Activated CD4-positive, alpha-beta T cell treated with anti-CD3 and anti-CD28 coated beads for 36 hours (primary cell): ENCODE results near the gene CDK3. TPM values are rescaled to one million over a fixed set of nuclear protein-coding genes. Genes with fewer than 3 reads are reported as not detected.

ENCODE experiments used
- ATAC-seq: fragments of 200-7000 bp; cut with Tn5 transposase; one replicate; pipeline ENCODE4 v1.10.0; 2021; ENCODE audit warnings: mild to moderate bottlenecking, moderate library complexity
- CTCF ChIA-PET: fragments of 350-600 bp; sonication (Branson Sonifier 250); formaldehyde crosslinking; loops from one replicate; lab custom pipeline; 2021; ENCODE audit warnings: antibody characterized with exemption; lab: Charles Lee
- POLR2A ChIA-PET: fragments of 350-600 bp; sonication (Branson Sonifier 250); formaldehyde crosslinking; loops from one replicate; lab custom pipeline; 2021; ENCODE audit warnings: antibody characterized with exemption, inconsistent platforms; lab: Charles Lee
- DNase-seq: peaks from one replicate; pipeline ENCODE4 v3.0.0-alpha.2; 2020
- H3K27ac Mint-ChIP-seq: one replicate; pipeline ENCODE4 v1.8.0; 2021; ENCODE audit warnings: mixed read lengths
- H3K27me3 Mint-ChIP-seq: one replicate; pipeline ENCODE4 v1.8.0; 2021; ENCODE audit warnings: mixed read lengths
- H3K36me3 Mint-ChIP-seq: one replicate; pipeline ENCODE4 v1.8.0; 2021; ENCODE audit warnings: low read depth, mixed read lengths
- H3K4me1 Mint-ChIP-seq: one replicate; pipeline ENCODE4 v1.8.0; 2021; ENCODE audit warnings: mixed read lengths
- H3K4me3 Mint-ChIP-seq: one replicate; pipeline ENCODE4 v1.8.0; 2021; ENCODE audit warnings: mild to moderate bottlenecking, moderate library complexity, mixed read lengths
- H3K9me3 Mint-ChIP-seq: one replicate; pipeline ENCODE4 v1.8.0; 2021; ENCODE audit warnings: low read depth, mixed read lengths
- intact Hi-C, 2 experiments: fragments of 100-400 bp; cut with DNase I in 1 of 2; cut with micrococcal nuclease in 1 of 2; formaldehyde crosslinking; loops; one replicate each; pipeline versions ENCODE4 v1.14.2 to v1.15.1; 2022 to 2024; cut with DNase I, micrococcal nuclease
- total RNA-seq, 2 experiments: library from RNA; stranded (reverse); gene quantifications; one replicate each; pipeline ENCODE4 v1.2.3, GENCODE V29; 2021

CDK3 gene
- total RNA-seq, 2 experiments from 2014 or later = 5.6 to 6.0 TPM

- Mint-ChIP-seq H3K4me3 (no peak overlapping the region), H3K9me3 (no peaks in the 10 kb centered on the region), H3K4me1 (peaks cover 14% of the 10 kb centered on the region), H3K27me3 (no peaks in the 10 kb centered on the region), H3K27ac (no peak overlapping the region), H3K36me3 (no peaks in the 10 kb centered on the region)
- POLR2A ChIA-PET = no interaction called here
- no peak for ATAC-seq
- DNase-seq = no peak
- CTCF ChIA-PET = interaction anchor here (2.8 to 11.1 kb wide), 2 partner anchors 11 to 18 kb away, joined by 10 to 139 read pairs; no protein-coding TSS in a partner anchor
- intact Hi-C loops = no loop called here
These were observed 5.8 kb upstream of the CDK3 start for GRCh38 chr17:75994802-75995370.

GRCh38 chr17:75995385-75995925 is 5.2 kb upstream of the CDK3 start:
- ATAC-seq (no peak), DNase-seq (no peak)
- Mint-ChIP-seq H3K4me3 (no peak overlapping the region), H3K27me3 (no peaks in the 10 kb centered on the region), H3K9me3 (no peaks in the 10 kb centered on the region), H3K27ac (no peak overlapping the region), H3K36me3 (no peaks in the 10 kb centered on the region), H3K4me1 (peaks cover 14% of the 10 kb centered on the region)
- CTCF ChIA-PET = interaction anchor here (2.8 to 11.1 kb wide), 2 partner anchors 10 to 17 kb away, joined by 10 to 139 read pairs; no protein-coding TSS in a partner anchor
- POLR2A ChIA-PET = no interaction called here
- intact Hi-C loops = no loop called here

GRCh38 chr17:75996665-75997590 is 3.7 kb upstream of the CDK3 start:
- H3K36me3 Mint-ChIP-seq = no peaks in the 10 kb centered on the region
- peak; percentile 63 for DNase-seq
- peak overlapping the region; percentile 87 for H3K27ac Mint-ChIP-seq
- ChIA-PET POLR2A (interaction anchor here (0.5 to 0.6 kb wide), 2 partner anchors 16 to 121 kb away, joined by 3 to 7 read pairs; no protein-coding TSS in a partner anchor), CTCF (interaction anchor here (0.7 to 11.1 kb wide), 13 partner anchors 9 to 481 kb away, joined by 3 to 139 read pairs (median 4); partner anchors contain the start of genes ACOX1, TEN1 and TSEN54)
- H3K4me3 Mint-ChIP-seq = peak overlapping the region; percentile 34
- peak; percentile 71 for ATAC-seq
- no peaks in the 10 kb centered on the region for H3K9me3 Mint-ChIP-seq
- intact Hi-C loops = no loop called here
- no peaks in the 10 kb centered on the region for H3K27me3 Mint-ChIP-seq
- H3K4me1 Mint-ChIP-seq = peaks cover 14% of the 10 kb centered on the region

GRCh38 chr17:75998327-75998795 is 2.3 kb upstream of the CDK3 start:
- Mint-ChIP-seq H3K27ac (no peak overlapping the region), H3K27me3 (no peaks in the 10 kb centered on the region), H3K9me3 (no peaks in the 10 kb centered on the region), H3K4me3 (no peak overlapping the region), H3K4me1 (peaks cover 14% of the 10 kb centered on the region), H3K36me3 (no peaks in the 10 kb centered on the region)
- ChIA-PET CTCF (interaction anchor here (1.1 to 11.1 kb wide), 7 partner anchors 14 to 399 kb away, joined by 3 to 139 read pairs (median 4); no protein-coding TSS in a partner anchor), POLR2A (no interaction called here)
- ATAC-seq = no peak
- DNase-seq = no peak
- intact Hi-C loops = no loop called here

- intact Hi-C loops = loop anchor here in 1 of 2 experiments (5.0 kb wide), 1 partner anchor 93 kb away; no protein-coding TSS in a partner anchor
- no peak overlapping the region for H3K4me3 Mint-ChIP-seq
These were observed 470 bp upstream of the CDK3 start for GRCh38 chr17:76000016-76000754.

GRCh38 chr17:76002100-76002499 is 1.4 kb downstream of the CDK3 start:
- ATAC-seq = no peak
- Mint-ChIP-seq H3K36me3 (no peaks in the 10 kb centered on the region), H3K4me1 (peaks cover 7% of the 10 kb centered on the region), H3K9me3 (no peaks in the 10 kb centered on the region), H3K27ac (no peak overlapping the region), H3K4me3 (no peak overlapping the region), H3K27me3 (no peaks in the 10 kb centered on the region)
- no peak for DNase-seq
- POLR2A ChIA-PET = interaction anchor here (0.6 to 1.1 kb wide), 4 partner anchors 21 to 135 kb away, joined by 3 to 6 read pairs (median 3); no protein-coding TSS in a partner anchor
- intact Hi-C loops = loop anchor here in 1 of 2 experiments (5.0 kb wide), 1 partner anchor 95 kb away; no protein-coding TSS in a partner anchor
- CTCF ChIA-PET = interaction anchor here (0.7 to 11.1 kb wide), 4 partner anchors 11 to 96 kb away, joined by 3 to 139 read pairs (median 20); partner anchors contain the start of gene MRPL38

More at GRCh38 chr17:76000016-76000754, 470 bp upstream of the CDK3 start:
- Mint-ChIP-seq H3K9me3 (no peaks in the 10 kb centered on the region), H3K4me1 (peaks cover 14% of the 10 kb centered on the region), H3K27ac (no peak overlapping the region), H3K27me3 (no peaks in the 10 kb centered on the region), H3K36me3 (no peaks in the 10 kb centered on the region)
- ChIA-PET POLR2A (no interaction called here), CTCF (interaction anchor here (0.5 to 11.1 kb wide), 20 partner anchors 9 to 398 kb away, joined by 3 to 139 read pairs (median 4); partner anchors contain the start of genes TRIM65 and WBP2)
- peak; percentile 85 for DNase-seq
- peak; percentile 83 for ATAC-seq

GRCh38 chr17:76003915-76004314 is 3.3 kb downstream of the CDK3 start:
- Mint-ChIP-seq H3K27me3 (no peaks in the 10 kb centered on the region), H3K4me3 (no peak overlapping the region), H3K9me3 (no peaks in the 10 kb centered on the region), H3K36me3 (no peaks in the 10 kb centered on the region), H3K27ac (no peak overlapping the region), H3K4me1 (no peaks in the 10 kb centered on the region)
- CTCF ChIA-PET = interaction anchor here (0.6 to 11.1 kb wide), 12 partner anchors 9 to 419 kb away, joined by 3 to 139 read pairs (median 4); partner anchors contain the start of gene MRPL38
- ATAC-seq = no peak
- intact Hi-C loops = loop anchor here in 1 of 2 experiments (5.0 kb wide), 1 partner anchor 97 kb away; no protein-coding TSS in a partner anchor
- DNase-seq = no peak
- POLR2A ChIA-PET = interaction anchor here (0.6 kb wide), 1 partner anchor 71 kb away, joined by 4 read pairs; no protein-coding TSS in a partner anchor

GRCh38 chr17:76004750-76005262 is 4.2 kb downstream of the CDK3 start:
- Mint-ChIP-seq H3K9me3 (no peaks in the 10 kb centered on the region), H3K4me3 (no peak overlapping the region), H3K4me1 (no peaks in the 10 kb centered on the region), H3K36me3 (no peaks in the 10 kb centered on the region), H3K27ac (no peak overlapping the region), H3K27me3 (no peaks in the 10 kb centered on the region)
- ChIA-PET POLR2A (no interaction called here), CTCF (interaction anchor here (0.5 to 11.1 kb wide), 28 partner anchors 8 to 547 kb away, joined by 3 to 139 read pairs (median 4); partner anchors contain the start of genes MRPL38, TRIM47 and TRIM65)
- DNase-seq (no peak), ATAC-seq (no peak)
- intact Hi-C loops = loop anchor here (1.0 to 5.0 kb wide), 4 partner anchors 26 to 243 kb away; partner anchors contain the start of genes ACOX1 (in 1 of the 2) and TEN1 (in 1 of the 2)

- ATAC-seq (peak; percentile 77), DNase-seq (peak; percentile 92)
- ChIA-PET POLR2A (interaction anchor here (0.7 kb wide), 1 partner anchor 77 kb away, joined by 3 read pairs; no protein-coding TSS in a partner anchor), CTCF (interaction anchor here (0.5 to 11.1 kb wide), 29 partner anchors 7 to 547 kb away, joined by 3 to 139 read pairs (median 4); partner anchors contain the start of genes MRPL38, TRIM47 and TRIM65)
- Mint-ChIP-seq H3K9me3 (no peaks in the 10 kb centered on the region), H3K4me3 (no peak overlapping the region), H3K4me1 (no peaks in the 10 kb centered on the region), H3K27ac (no peak overlapping the region), H3K27me3 (no peaks in the 10 kb centered on the region), H3K36me3 (no peaks in the 10 kb centered on the region)
- intact Hi-C loops = loop anchor here in 1 of 2 experiments (1.0 to 5.0 kb wide), 3 partner anchors 26 to 243 kb away; partner anchors contain the start of genes ACOX1 and TEN1
These were observed 4.9 kb downstream of the CDK3 start for GRCh38 chr17:76005263-76006149.
